HG02642 (cell line): ENCODE results near the gene YJU2.

Source experiments
- ATAC-seq: cut with Tn5 transposase; IDR thresholded peaks from one replicate; pipeline ENCODE4 v1.9.1; 2021; ENCODE audit warnings: mild to moderate bottlenecking; ENCODE audit not compliant: unreplicated experiment, poor library complexity

YJU2 gene

GRCh38 chr19:4295972-4296771 lies 49.3 kb downstream of the YJU2 start:
- no peak for ATAC-seq

- no peak for ATAC-seq
Observed at GRCh38 chr19:4297901-4298809, 51.3 kb downstream of the YJU2 start.

GRCh38 chr19:4298810-4299550 lies 52.1 kb downstream of the YJU2 start:
- ATAC-seq, result no peak

- no peak for ATAC-seq
Observed at GRCh38 chr19:4300589-4300988, 53.7 kb downstream of the YJU2 start.

DNA sequence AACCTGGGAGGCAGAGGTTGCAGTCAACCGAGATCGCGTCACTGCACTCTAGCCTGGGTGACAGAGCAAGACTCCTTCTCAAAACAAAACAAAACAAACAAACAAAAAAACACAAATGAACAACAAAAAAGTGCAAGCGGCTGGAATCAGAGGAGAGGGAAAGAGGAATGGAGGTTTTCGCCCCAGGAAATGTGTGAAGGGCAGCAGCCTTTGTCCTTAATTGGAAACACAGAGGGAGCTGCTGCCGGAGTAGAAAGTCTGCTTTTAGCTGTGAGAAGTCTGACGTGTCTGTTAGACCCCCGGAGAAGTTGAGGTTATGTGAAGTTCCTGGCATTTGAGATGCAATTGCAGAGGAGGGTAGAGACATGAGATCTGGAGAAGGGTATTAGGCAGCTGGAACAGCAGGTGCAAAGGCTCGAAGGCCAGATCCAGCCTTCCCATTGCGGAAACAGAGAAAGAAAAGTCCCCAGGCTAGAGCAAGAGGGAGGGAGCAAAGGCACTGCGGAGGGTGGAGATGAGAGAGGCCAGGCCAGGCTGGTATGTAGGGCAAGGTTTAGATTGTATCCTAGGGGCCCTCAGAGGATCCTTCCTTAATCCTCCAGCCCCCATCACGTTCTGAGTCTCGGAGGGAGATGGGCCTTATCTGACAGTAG lies 54.8 kb downstream of the YJU2 start:
- no peak for ATAC-seq

- no peak for ATAC-seq
Observed at GRCh38 chr19:4302243-4302640, 55.4 kb downstream of the YJU2 start, which contains the start of gene TMIGD2. Gene TMIGD2 (minus strand): TSS chr19:4302389. CDS start chr19:4302385, 4 bp downstream.

GRCh38 chr19:4303819-4304537 lies 57.1 kb downstream of the YJU2 start:
- ATAC-seq, result no peak

- no peak for ATAC-seq
Observed at GRCh38 chr19:4304538-4305256, 57.8 kb downstream of the YJU2 start, which contains the start of gene FSD1. Gene FSD1 (plus strand): TSS chr19:4304598. CDS start chr19:4304747, 149 bp downstream.

GRCh38 chr19:4305257-4305612 lies 58.4 kb downstream of the YJU2 start:
- no peak for ATAC-seq

- ATAC-seq, result no peak
Observed at GRCh38 chr19:4305659-4306058, 58.8 kb downstream of the YJU2 start.

GRCh38 chr19:4310247-4311121 lies 63.6 kb downstream of the YJU2 start:
- ATAC-seq, result no peak

- ATAC-seq, result no peak
Observed at GRCh38 chr19:4313847-4314490, 67.1 kb downstream of the YJU2 start.

- no peak for ATAC-seq
Observed at GRCh38 chr19:4316956-4317355, 70.1 kb downstream of the YJU2 start.

GRCh38 chr19:4318460-4318859 lies 71.6 kb downstream of the YJU2 start:
- no peak for ATAC-seq
